ENCODE data around the gene SYT1. TPM values are rescaled to one million over a fixed set of nuclear protein-coding genes. Genes with fewer than 3 reads are reported as not detected.

Gene SYT1
- polyA plus RNA-seq, 3 donors = 0.72 TPM; not detected in 2

- H3K9me3 Mint-ChIP-seq = peaks cover 0 to 4% (median 0%) of the 10 kb centered on the region in 7 donors
- Histone ChIP-seq H3K4me3 (replicated peaks in 1 of 3; ENCODE audit: low read depth in 2 of 3, low read length in 3 of 3) (no peak overlapping the region), H3K9ac (ENCODE audit: insufficient read depth, low read length, poor library complexity, severe bottlenecking) (no peak overlapping the region), H3K27me3 (ENCODE audit: control insufficient read depth in 2 of 2, insufficient read depth in 2 of 2, low read length in 2 of 2) (no peaks in the 10 kb centered on the region), H3K4me2 (replicated peaks; ENCODE audit: extremely low read depth, low read length, poor library complexity, severe bottlenecking) (no peak overlapping the region), H3K9me3 (replicated peaks in 1 of 2; ENCODE audit: control insufficient read depth in 1 of 2, insufficient read depth in 1 of 2, low read length in 2 of 2) (no peaks in the 10 kb centered on the region), H3K4me1 (ENCODE audit: control insufficient read depth in 1 of 2, insufficient read depth in 2 of 2, low read length in 2 of 2) (no peaks in the 10 kb centered on the region), H3K79me2 (ENCODE audit: insufficient read depth, low read length) (no peaks in the 10 kb centered on the region), H2AFZ (ENCODE audit: insufficient read depth, low read depth, low read length, poor library complexity, severe bottlenecking) (no peak overlapping the region), H3K27ac (ENCODE audit: low read depth in 1 of 2, low read length in 2 of 2) (no peak overlapping the region), H4K20me1 (ENCODE audit: insufficient read depth, low read length) (no peaks in the 10 kb centered on the region), H3K36me3 (replicated peaks in 1 of 2; ENCODE audit: control insufficient read depth in 1 of 2, insufficient read depth in 2 of 2, low read length in 2 of 2) (no peaks in the 10 kb centered on the region)
- H3K27me3 Mint-ChIP-seq (ENCODE audit: low read depth in 3 of 3) = peaks cover 0 to 1% (median 0%) of the 10 kb centered on the region in 3 donors
- TF ChIP-seq, protein P1, sequence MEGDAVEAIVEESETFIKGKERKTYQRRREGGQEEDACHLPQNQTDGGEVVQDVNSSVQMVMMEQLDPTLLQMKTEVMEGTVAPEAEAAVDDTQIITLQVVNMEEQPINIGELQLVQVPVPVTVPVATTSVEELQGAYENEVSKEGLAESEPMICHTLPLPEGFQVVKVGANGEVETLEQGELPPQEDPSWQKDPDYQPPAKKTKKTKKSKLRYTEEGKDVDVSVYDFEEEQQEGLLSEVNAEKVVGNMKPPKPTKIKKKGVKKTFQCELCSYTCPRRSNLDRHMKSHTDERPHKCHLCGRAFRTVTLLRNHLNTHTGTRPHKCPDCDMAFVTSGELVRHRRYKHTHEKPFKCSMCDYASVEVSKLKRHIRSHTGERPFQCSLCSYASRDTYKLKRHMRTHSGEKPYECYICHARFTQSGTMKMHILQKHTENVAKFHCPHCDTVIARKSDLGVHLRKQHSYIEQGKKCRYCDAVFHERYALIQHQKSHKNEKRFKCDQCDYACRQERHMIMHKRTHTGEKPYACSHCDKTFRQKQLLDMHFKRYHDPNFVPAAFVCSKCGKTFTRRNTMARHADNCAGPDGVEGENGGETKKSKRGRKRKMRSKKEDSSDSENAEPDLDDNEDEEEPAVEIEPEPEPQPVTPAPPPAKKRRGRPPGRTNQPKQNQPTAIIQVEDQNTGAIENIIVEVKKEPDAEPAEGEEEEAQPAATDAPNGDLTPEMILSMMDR (IDR thresholded peaks at IDR 0.05) = no peak
- no peak overlapping the region for H3K27ac Mint-ChIP-seq
- intact Hi-C loops (cut with micrococcal nuclease) = no loop called here
- H3K4me1 Mint-ChIP-seq = no peaks in the 10 kb centered on the region
- H3K4me3 Mint-ChIP-seq = no peak overlapping the region
- no CpG with 5 or more reads among the region's 3 CpGs for WGBS (ENCODE audit: insufficient coverage)
- no peaks in the 10 kb centered on the region for H3K36me3 Mint-ChIP-seq
- no peak for DNase-seq
Measured at GRCh38 chr12:79453820-79454219, 589.2 kb downstream of the SYT1 start.

DNA sequence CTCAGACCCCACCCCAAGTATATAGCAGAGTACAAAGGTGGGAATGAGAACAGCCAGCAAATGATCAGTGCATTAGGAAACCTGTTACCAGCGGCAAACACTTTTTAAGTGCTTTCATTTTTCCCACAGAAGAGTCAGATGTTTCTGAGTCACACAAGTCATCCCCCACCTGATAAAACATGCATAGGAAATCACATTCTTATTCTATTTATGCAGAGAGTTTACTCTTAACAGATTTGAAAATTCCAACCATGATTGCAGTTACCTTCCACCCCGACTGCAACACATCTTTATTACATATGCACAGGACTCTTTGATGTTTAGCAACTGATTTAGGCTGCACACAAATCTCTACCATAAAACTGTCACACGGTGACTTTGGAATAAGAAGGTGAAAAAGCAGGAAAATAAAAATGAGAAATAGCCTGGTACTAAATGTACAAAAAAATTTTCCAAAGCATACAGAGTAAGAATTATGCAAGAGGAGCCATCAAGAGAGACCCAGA lies 589.8 kb downstream of the SYT1 start:
- H3K4me3 ChIP-seq (replicated peaks in 1 of 3; ENCODE audit: low read depth in 2 of 3, low read length in 3 of 3) = no peak overlapping the region
- H3K27me3 ChIP-seq (ENCODE audit: control insufficient read depth in 2 of 2, insufficient read depth in 2 of 2, low read length in 2 of 2) = no peaks in the 10 kb centered on the region
- no peak for DNase-seq
- no peak overlapping the region for H3K9ac ChIP-seq (ENCODE audit: insufficient read depth, low read length, poor library complexity, severe bottlenecking)
- H2AFZ ChIP-seq (ENCODE audit: insufficient read depth, low read depth, low read length, poor library complexity, severe bottlenecking) = no peak overlapping the region
- no peak overlapping the region for H3K4me2 ChIP-seq (replicated peaks; ENCODE audit: extremely low read depth, low read length, poor library complexity, severe bottlenecking)
- no peaks in the 10 kb centered on the region for H3K36me3 Mint-ChIP-seq
- WGBS (ENCODE audit: insufficient coverage) = no CpG with 5 or more reads among the region's 3 CpGs
- no peaks in the 10 kb centered on the region for H4K20me1 ChIP-seq (ENCODE audit: insufficient read depth, low read length)
- no peaks in the 10 kb centered on the region for H3K4me1 ChIP-seq (ENCODE audit: control insufficient read depth in 1 of 2, insufficient read depth in 2 of 2, low read length in 2 of 2)
- H3K27ac Mint-ChIP-seq = no peak overlapping the region
- no peaks in the 10 kb centered on the region for H3K27me3 Mint-ChIP-seq (ENCODE audit: low read depth in 3 of 3)
- H3K27ac ChIP-seq (ENCODE audit: low read depth in 1 of 2, low read length in 2 of 2) = no peak overlapping the region
- intact Hi-C loops (cut with micrococcal nuclease) = no loop called here
- H3K4me1 Mint-ChIP-seq = no peaks in the 10 kb centered on the region
- no peaks in the 10 kb centered on the region for H3K79me2 ChIP-seq (ENCODE audit: insufficient read depth, low read length)
- H3K4me3 Mint-ChIP-seq = no peak overlapping the region
- TF ChIP-seq, protein P1 (IDR thresholded peaks at IDR 0.05) = no peak
- H3K9me3 Mint-ChIP-seq = peaks cover 0 to 4% (median 0%) of the 10 kb centered on the region in 7 donors
- H3K9me3 ChIP-seq (replicated peaks in 1 of 2; ENCODE audit: control insufficient read depth in 1 of 2, insufficient read depth in 1 of 2, low read length in 2 of 2) = no peaks in the 10 kb centered on the region
- no peaks in the 10 kb centered on the region for H3K36me3 ChIP-seq (replicated peaks in 1 of 2; ENCODE audit: control insufficient read depth in 1 of 2, insufficient read depth in 2 of 2, low read length in 2 of 2)

Data from CD14-positive monocyte (primary cell).